Lower leg skin (tissue), 3 donors: ENCODE measurements around the gene TMEM190.
"Not testable (repeated sequence)": the region's sequence is repeated elsewhere in the genome, so short reads cannot be mapped to it uniquely, and the experiment has no call there.

Experiments used
- POLR2A ChIP-seq, 2 donors: fragments of 450-650 bp; IDR thresholded peaks; one replicate each; pipeline ENCODE4 v1.6.1; 2016 to 2017; ENCODE audit warnings: antibody characterized with exemption in 2 of 2, mild to moderate bottlenecking in 1 of 2, moderate library complexity in 1 of 2
- TF ChIP-seq, protein P1 (sequence below), 3 donors: fragments of 450-650 bp; IDR thresholded peaks; one replicate each; pipeline ENCODE4 v1.5.1; 2016; ENCODE audit warnings: antibody characterized with exemption in 3 of 3, mild to moderate bottlenecking in 3 of 3, moderate library complexity in 2 of 3

DNA sequence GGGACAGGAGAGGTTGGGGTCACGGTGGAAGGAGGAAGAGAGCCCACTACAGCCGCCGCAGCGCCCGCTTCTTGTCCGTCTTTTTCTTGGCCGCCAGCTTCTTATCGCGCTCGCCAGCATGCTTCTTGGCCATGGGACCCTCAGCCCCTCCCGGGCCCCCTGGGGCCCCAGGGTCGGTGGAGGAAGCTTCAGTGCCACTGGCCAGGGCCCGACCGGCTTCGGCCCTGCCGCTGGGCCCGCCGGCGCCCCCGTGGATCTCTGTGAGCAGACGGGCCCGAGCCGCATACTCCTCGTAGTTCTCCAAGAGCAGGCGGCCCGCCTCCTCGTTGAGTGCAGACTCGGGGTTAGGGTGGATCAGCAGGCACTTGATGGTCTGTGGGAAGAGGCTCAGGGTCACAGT, 24.8 kb downstream of the TMEM190 start:
- not testable (repeated sequence) for TF ChIP-seq POLR2A (IDR thresholded peaks at IDR 0.05)
- TF ChIP-seq, protein P1, sequence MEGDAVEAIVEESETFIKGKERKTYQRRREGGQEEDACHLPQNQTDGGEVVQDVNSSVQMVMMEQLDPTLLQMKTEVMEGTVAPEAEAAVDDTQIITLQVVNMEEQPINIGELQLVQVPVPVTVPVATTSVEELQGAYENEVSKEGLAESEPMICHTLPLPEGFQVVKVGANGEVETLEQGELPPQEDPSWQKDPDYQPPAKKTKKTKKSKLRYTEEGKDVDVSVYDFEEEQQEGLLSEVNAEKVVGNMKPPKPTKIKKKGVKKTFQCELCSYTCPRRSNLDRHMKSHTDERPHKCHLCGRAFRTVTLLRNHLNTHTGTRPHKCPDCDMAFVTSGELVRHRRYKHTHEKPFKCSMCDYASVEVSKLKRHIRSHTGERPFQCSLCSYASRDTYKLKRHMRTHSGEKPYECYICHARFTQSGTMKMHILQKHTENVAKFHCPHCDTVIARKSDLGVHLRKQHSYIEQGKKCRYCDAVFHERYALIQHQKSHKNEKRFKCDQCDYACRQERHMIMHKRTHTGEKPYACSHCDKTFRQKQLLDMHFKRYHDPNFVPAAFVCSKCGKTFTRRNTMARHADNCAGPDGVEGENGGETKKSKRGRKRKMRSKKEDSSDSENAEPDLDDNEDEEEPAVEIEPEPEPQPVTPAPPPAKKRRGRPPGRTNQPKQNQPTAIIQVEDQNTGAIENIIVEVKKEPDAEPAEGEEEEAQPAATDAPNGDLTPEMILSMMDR (IDR thresholded peaks at IDR 0.05), result not testable (repeated sequence)
